HepG2 (cell line): ENCODE results near the gene METAP1D. TPM values are rescaled to one million over a fixed set of nuclear protein-coding genes. Genes with fewer than 3 reads are reported as not detected.

Source experiments
- FOXO1 ChIP-seq: sonication (generic); formaldehyde crosslinking; IDR thresholded peaks from 2 replicates; pipeline ENCODE4 v1.4.0; 2020; ENCODE audit warnings: missing genetic modification reagents
- HDAC1 ChIP-seq: sonication (generic); formaldehyde crosslinking; IDR thresholded peaks from 2 replicates; pipeline ENCODE4 v1.5.1; 2020; ENCODE audit warnings: mild to moderate bottlenecking, missing genetic modification reagents
- NR2C2 ChIP-seq: sonication (generic); formaldehyde crosslinking; IDR thresholded peaks from 2 replicates; pipeline ENCODE4 v1.4.0; 2020; ENCODE audit warnings: missing genetic modification reagents, mild to moderate bottlenecking, moderate library complexity, borderline replicate concordance
- PHF8 ChIP-seq: sonication (generic); formaldehyde crosslinking; IDR thresholded peaks from 2 replicates; pipeline ENCODE4 v1.5.0; 2020; ENCODE audit warnings: missing genetic modification reagents
- PRPF4 ChIP-seq: fragments of 200-400 bp; formaldehyde crosslinking; IDR thresholded peaks from 2 replicates; pipeline ENCODE4 v1.6.1; 2016; ENCODE audit warnings: low read length, low read depth; ENCODE audit not compliant: poor library complexity, severe bottlenecking
- TMF1 ChIP-seq: sonication (generic); formaldehyde crosslinking; IDR thresholded peaks from 2 replicates; pipeline ENCODE4 v1.8.1; 2022; ENCODE audit warnings: low read depth, missing genetic modification reagents
- ZFX ChIP-seq: sonication (generic); formaldehyde crosslinking; IDR thresholded peaks from 2 replicates; pipeline ENCODE4 v1.4.0; 2020; ENCODE audit warnings: mild to moderate bottlenecking, low read depth, missing genetic modification reagents, moderate library complexity
- ZMAT3 ChIP-seq: sonication (generic); formaldehyde crosslinking; conservative IDR thresholded peaks from 2 replicates; pipeline ENCODE4 v1.7.0; 2021; ENCODE audit warnings: missing genetic modification reagents
- ZNF230 ChIP-seq: sonication (generic); formaldehyde crosslinking; IDR thresholded peaks from 2 replicates; pipeline ENCODE4 v1.4.0; 2020; ENCODE audit warnings: mild to moderate bottlenecking, missing genetic modification reagents
- ZNF383 ChIP-seq: sonication (generic); formaldehyde crosslinking; IDR thresholded peaks from 2 replicates; pipeline ENCODE4 v1.4.0; 2020; ENCODE audit warnings: missing genetic modification reagents, mild to moderate bottlenecking, borderline replicate concordance
- ZNF431 ChIP-seq: sonication (generic); formaldehyde crosslinking; IDR thresholded peaks from 2 replicates; pipeline ENCODE4 v1.9.0; 2022; ENCODE audit warnings: missing genetic modification reagents, low read depth, mild to moderate bottlenecking, borderline replicate concordance
- ZNF562 ChIP-seq: sonication (generic); formaldehyde crosslinking; IDR thresholded peaks from 2 replicates; pipeline ENCODE4 v1.8.0; 2022; ENCODE audit warnings: missing genetic modification reagents, borderline replicate concordance
- ZNF816 ChIP-seq: sonication (generic); formaldehyde crosslinking; IDR thresholded peaks from 2 replicates; pipeline ENCODE4 v1.8.0; 2022; ENCODE audit warnings: missing genetic modification reagents, mild to moderate bottlenecking, borderline replicate concordance
- ZSCAN12 ChIP-seq: sonication (generic); formaldehyde crosslinking; IDR thresholded peaks from 2 replicates; pipeline ENCODE4 v1.9.0; 2021; ENCODE audit warnings: mild to moderate bottlenecking, missing genetic modification reagents
- polyA plus RNA-seq, 8 experiments: library from polyadenylated mRNA; depleted of rRNA in 3 of 8; stranded (reverse) in 7 of 8; unstranded in 1 of 8; fragments of >200 nt; fragmentation: Illumina TruSeq in 4 of 8; extraction: Trizol in 4 of 8; gene quantifications; 2 replicates each; pipeline versions ENCODE4 v1.2.1 to v1.2.3, GENCODE V29; 2011 to 2016; ENCODE audit warnings: low read depth in 4 of 8, missing spikeins in 1 of 8, mixed read lengths in 1 of 8; ENCODE audit not compliant: insufficient read depth in 1 of 8
- total RNA-seq, 5 experiments: library from RNA; depleted of rRNA; stranded (reverse); fragments of >200 nt; fragmentation: Illumina TruSeq; extraction: Trizol; gene quantifications; 2 replicates each; pipeline ENCODE4 v1.2.3, GENCODE V29; 2016; ENCODE audit warnings: low read depth in 1 of 5
- TF ChIP-seq, protein P1 (sequence below), 2 experiments: sonication (generic) in 1 of 2; formaldehyde crosslinking in 1 of 2; IDR thresholded peaks; 2 replicates each; pipeline versions ENCODE4 v1.6.1 to v1.9.0; 2014 to 2022; ENCODE audit warnings: antibody characterized with exemption in 1 of 2, borderline replicate concordance in 1 of 2, inconsistent platforms in 1 of 2, low read depth in 1 of 2, missing genetic modification reagents in 1 of 2
- TF ChIP-seq, protein P2 (sequence below), 2 experiments: sonication (generic) in 1 of 2; formaldehyde crosslinking in 1 of 2; IDR thresholded peaks; 2 replicates each; pipeline versions ENCODE4 v1.5.1 to v1.6.1; 2011 to 2020; ENCODE audit warnings: borderline replicate concordance in 1 of 2, low read depth in 1 of 2, low read length in 1 of 2, mild to moderate bottlenecking in 1 of 2, missing genetic modification reagents in 1 of 2, moderate library complexity in 1 of 2
- TF ChIP-seq, protein P3 (sequence below): sonication (generic); formaldehyde crosslinking; IDR thresholded peaks from 2 replicates; pipeline ENCODE4 v1.5.0; 2020; ENCODE audit warnings: mild to moderate bottlenecking, missing genetic modification reagents

Gene METAP1D
- total and polyA plus RNA-seq, 2 of the 13 experiments (the other 11 are each of a cell fraction or from before 2014, with no cell fraction given), result 14.7 to 21.6 TPM

DNA sequence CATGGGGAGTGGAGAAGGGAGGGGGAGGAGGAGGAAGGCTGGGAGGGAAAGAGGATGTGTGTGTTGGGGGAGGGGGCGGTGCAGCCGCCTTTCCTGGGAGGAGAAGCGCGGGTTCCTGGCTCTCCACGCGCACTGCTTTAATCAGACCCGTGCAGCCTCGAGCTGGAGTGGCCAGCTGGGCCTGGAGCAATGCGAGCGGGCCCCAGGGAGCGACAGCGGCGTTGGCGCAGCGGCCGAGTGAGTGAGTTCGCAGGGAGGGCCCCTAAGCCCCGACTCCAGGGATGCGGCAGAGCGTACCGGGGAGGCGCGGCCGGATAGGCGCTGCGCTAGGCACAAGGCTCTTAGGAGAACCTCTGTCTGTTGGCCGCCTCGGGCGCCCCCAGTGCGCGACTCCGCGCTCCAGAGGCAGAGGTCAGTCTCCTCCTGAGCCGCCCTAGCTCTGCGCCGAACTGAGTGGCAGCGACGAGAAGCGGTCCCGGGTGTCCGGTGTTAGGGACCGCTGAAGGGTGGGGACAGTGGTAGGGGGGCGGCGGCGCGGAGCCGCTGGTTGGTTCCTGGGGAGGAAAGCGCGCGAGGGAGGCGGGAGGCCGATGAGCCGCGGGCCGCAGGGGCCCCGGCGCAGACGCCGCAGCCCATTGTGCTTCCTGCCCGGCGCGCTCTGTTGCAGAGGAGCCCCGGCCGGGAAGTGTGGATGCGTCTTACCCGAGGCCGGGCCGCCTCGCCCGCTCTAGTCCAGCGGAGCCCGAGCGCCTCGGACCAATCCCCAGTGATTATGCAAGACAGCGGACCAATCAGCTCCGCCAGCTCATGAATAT is 85.1 kb downstream of the METAP1D start (continued):
- TF ChIP-seq, protein P1, sequence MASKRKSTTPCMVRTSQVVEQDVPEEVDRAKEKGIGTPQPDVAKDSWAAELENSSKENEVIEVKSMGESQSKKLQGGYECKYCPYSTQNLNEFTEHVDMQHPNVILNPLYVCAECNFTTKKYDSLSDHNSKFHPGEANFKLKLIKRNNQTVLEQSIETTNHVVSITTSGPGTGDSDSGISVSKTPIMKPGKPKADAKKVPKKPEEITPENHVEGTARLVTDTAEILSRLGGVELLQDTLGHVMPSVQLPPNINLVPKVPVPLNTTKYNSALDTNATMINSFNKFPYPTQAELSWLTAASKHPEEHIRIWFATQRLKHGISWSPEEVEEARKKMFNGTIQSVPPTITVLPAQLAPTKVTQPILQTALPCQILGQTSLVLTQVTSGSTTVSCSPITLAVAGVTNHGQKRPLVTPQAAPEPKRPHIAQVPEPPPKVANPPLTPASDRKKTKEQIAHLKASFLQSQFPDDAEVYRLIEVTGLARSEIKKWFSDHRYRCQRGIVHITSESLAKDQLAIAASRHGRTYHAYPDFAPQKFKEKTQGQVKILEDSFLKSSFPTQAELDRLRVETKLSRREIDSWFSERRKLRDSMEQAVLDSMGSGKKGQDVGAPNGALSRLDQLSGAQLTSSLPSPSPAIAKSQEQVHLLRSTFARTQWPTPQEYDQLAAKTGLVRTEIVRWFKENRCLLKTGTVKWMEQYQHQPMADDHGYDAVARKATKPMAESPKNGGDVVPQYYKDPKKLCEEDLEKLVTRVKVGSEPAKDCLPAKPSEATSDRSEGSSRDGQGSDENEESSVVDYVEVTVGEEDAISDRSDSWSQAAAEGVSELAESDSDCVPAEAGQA (IDR thresholded peaks at IDR 0.05; ENCODE audit: low read depth), result no peak
- TF ChIP-seq, protein P1 (CRISPR knock-in tag; IDR thresholded peaks at IDR 0.05; ENCODE audit: borderline replicate concordance), result no peak
- TF ChIP-seq, protein P2, sequence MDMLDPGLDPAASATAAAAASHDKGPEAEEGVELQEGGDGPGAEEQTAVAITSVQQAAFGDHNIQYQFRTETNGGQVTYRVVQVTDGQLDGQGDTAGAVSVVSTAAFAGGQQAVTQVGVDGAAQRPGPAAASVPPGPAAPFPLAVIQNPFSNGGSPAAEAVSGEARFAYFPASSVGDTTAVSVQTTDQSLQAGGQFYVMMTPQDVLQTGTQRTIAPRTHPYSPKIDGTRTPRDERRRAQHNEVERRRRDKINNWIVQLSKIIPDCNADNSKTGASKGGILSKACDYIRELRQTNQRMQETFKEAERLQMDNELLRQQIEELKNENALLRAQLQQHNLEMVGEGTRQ (IDR thresholded peaks at IDR 0.05; ENCODE audit: low read depth, low read length), result no peak
- TF ChIP-seq, protein P2 (CRISPR knock-in tag; IDR thresholded peaks at IDR 0.05; ENCODE audit: borderline replicate concordance), result no peak
- peak; percentile 43; the same call in 1 of the 2 replicates for TF ChIP-seq ZSCAN12 (CRISPR knock-in tag)
- TF ChIP-seq ZNF816 (CRISPR knock-in tag), result no peak; the same call in 1 of the 2 replicates
- no peak for TF ChIP-seq NR2C2 (CRISPR knock-in tag)
- TF ChIP-seq ZFX (CRISPR knock-in tag), result peak; percentile 65
- no peak for TF ChIP-seq ZMAT3 (CRISPR knock-in tag)
- no peak; the same call in 1 of the 2 replicates for TF ChIP-seq ZNF562 (CRISPR knock-in tag)
- no peak for TF ChIP-seq ZNF383 (CRISPR knock-in tag)
- TF ChIP-seq ZNF431 (CRISPR knock-in tag), result 0 out of 2 replicates have a peak, but pooled peaks have one; percentile 55
- no peak; the same call in 1 of the 2 replicates for TF ChIP-seq HDAC1 (CRISPR knock-in tag)
- TF ChIP-seq, protein P3, sequence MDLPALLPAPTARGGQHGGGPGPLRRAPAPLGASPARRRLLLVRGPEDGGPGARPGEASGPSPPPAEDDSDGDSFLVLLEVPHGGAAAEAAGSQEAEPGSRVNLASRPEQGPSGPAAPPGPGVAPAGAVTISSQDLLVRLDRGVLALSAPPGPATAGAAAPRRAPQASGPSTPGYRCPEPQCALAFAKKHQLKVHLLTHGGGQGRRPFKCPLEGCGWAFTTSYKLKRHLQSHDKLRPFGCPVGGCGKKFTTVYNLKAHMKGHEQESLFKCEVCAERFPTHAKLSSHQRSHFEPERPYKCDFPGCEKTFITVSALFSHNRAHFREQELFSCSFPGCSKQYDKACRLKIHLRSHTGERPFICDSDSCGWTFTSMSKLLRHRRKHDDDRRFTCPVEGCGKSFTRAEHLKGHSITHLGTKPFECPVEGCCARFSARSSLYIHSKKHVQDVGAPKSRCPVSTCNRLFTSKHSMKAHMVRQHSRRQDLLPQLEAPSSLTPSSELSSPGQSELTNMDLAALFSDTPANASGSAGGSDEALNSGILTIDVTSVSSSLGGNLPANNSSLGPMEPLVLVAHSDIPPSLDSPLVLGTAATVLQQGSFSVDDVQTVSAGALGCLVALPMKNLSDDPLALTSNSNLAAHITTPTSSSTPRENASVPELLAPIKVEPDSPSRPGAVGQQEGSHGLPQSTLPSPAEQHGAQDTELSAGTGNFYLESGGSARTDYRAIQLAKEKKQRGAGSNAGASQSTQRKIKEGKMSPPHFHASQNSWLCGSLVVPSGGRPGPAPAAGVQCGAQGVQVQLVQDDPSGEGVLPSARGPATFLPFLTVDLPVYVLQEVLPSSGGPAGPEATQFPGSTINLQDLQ, result peak; percentile 51
- TF ChIP-seq PRPF4, result no peak
- no peak for TF ChIP-seq FOXO1 (CRISPR knock-in tag)
- no peak for TF ChIP-seq TMF1 (CRISPR knock-in tag)
- peak; percentile 48 for TF ChIP-seq PHF8 (CRISPR knock-in tag)
- TF ChIP-seq ZNF230 (CRISPR knock-in tag), result peak; percentile 88; the same call in 1 of the 2 replicates
